GM12878 (cell line): ENCODE measurements around the gene PAX3. TPM values are rescaled to one million over a fixed set of nuclear protein-coding genes. Genes with fewer than 3 reads are reported as not detected.

Experiments
- ATAC-seq: fragments of 200-7000 bp; cut with Tn5 transposase; 3 replicates; pipeline ENCODE4 v1.9.1; 2020; ENCODE audit warnings: mild to moderate bottlenecking, moderate library complexity
- BruUV-seq: library from RNA; stranded (reverse); fragments of 400-500 nt; replicated peaks from 2 replicates; lab custom pipeline; 2021; lab: Mats Ljungman, UMichigan
- CTCF ChIA-PET: fragments of 300-600 bp; sonication (Branson Sonifier 250); formaldehyde crosslinking; extraction: SDS; loops from one replicate; lab custom pipeline; 2021; ENCODE audit warnings: inconsistent platforms; lab: Yijun Ruan, JAX
- POLR2A ChIA-PET: fragments of 350-600 bp; formaldehyde crosslinking; extraction: SDS; loops from one replicate; lab custom pipeline; 2021; ENCODE audit warnings: inconsistent platforms; lab: Charles Lee
- RAD21 ChIA-PET: fragments of 300-600 bp; sonication (Branson Sonifier 250); formaldehyde crosslinking; loops from one replicate; lab custom pipeline; 2023; ENCODE audit warnings: antibody characterized with exemption; ENCODE audit not compliant: unreplicated experiment; lab: Charles Lee
- SMC1A ChIA-PET: fragments of 300-600 bp; sonication (Branson Sonifier 250); formaldehyde crosslinking; loops from one replicate; lab custom pipeline; 2023; ENCODE audit not compliant: unreplicated experiment, uncharacterized antibody; lab: Charles Lee
- DNase-seq: peaks from one replicate; pipeline ENCODE4 v3.0.0-alpha.2; 2011; ENCODE audit warnings: low read depth, low spot score
- FAIRE-seq: peaks from 3 replicates; lab custom pipeline; 2011; peaks lifted over from hg19 to GRCh38; lab: Jason Lieb, UNC
- H2AFZ ChIP-seq: 2 replicates; pipeline ENCODE4 v1.6.0; 2011; ENCODE audit warnings: low read depth, low read length, control low read depth; ENCODE audit not compliant: control insufficient read depth
- H3K27ac ChIP-seq: 2 replicates; pipeline ENCODE4 v1.5.1; 2011; ENCODE audit warnings: control low read depth; ENCODE audit not compliant: control insufficient read depth, insufficient read depth
- H3K27me3 ChIP-seq, 2 experiments: replicated peaks in 1 of 2; 2 replicates each; pipeline versions ENCODE4 v1.6.0 to v1.6.1; 2011; ENCODE audit warnings: low read length in 1 of 2; ENCODE audit not compliant: control insufficient read depth in 2 of 2, insufficient read depth in 2 of 2
- H3K36me3 ChIP-seq, 2 experiments: 2 replicates each; pipeline ENCODE4 v1.5.1; 2011; ENCODE audit warnings: low read length in 1 of 2; ENCODE audit not compliant: control insufficient read depth in 2 of 2, insufficient read depth in 2 of 2
- H3K4me1 ChIP-seq: 2 replicates; pipeline ENCODE4 v1.6.1; 2011; ENCODE audit warnings: mild to moderate bottlenecking, low read length, moderate library complexity, mixed read lengths; ENCODE audit not compliant: control insufficient read depth, insufficient read depth
- H3K4me2 ChIP-seq: 2 replicates; pipeline ENCODE4 v1.6.0; 2011; ENCODE audit warnings: control low read depth; ENCODE audit not compliant: control insufficient read depth, insufficient read depth
- H3K4me3 ChIP-seq: fragments of 200-600 bp; sonication (generic); 2 replicates; pipeline ENCODE4 v1.5.1; 2016
- H3K79me2 ChIP-seq: 2 replicates; pipeline ENCODE4 v1.6.0; 2011; ENCODE audit warnings: low read length; ENCODE audit not compliant: control insufficient read depth, insufficient read depth
- H3K9ac ChIP-seq: 2 replicates; pipeline ENCODE4 v1.8.0; 2011; ENCODE audit warnings: low read length, control low read depth, mixed read lengths; ENCODE audit not compliant: control insufficient read depth, insufficient read depth
- H3K9me3 ChIP-seq: replicated peaks from 3 replicates; pipeline ENCODE4 v1.5.1; 2011; ENCODE audit warnings: mild to moderate bottlenecking, low read length; ENCODE audit not compliant: control insufficient read depth, insufficient read depth
- H4K20me1 ChIP-seq: 2 replicates; pipeline ENCODE4 v1.6.0; 2011; ENCODE audit not compliant: control insufficient read depth, insufficient read depth
- FOXK2 ChIP-seq: fragments of 450-650 bp; IDR thresholded peaks from 2 replicates; pipeline ENCODE4 v1.6.1; 2017; ENCODE audit warnings: mild to moderate bottlenecking, moderate library complexity
- HDAC6 ChIP-seq: fragments of 200-600 bp; sonication (generic); IDR thresholded peaks from one replicate; pipeline ENCODE4 v1.8.0; 2017; ENCODE audit warnings: antibody characterized with exemption; ENCODE audit not compliant: unreplicated experiment
- RAD21 ChIP-seq: IDR thresholded peaks from 2 replicates; pipeline ENCODE4 v1.6.1; 2011; ENCODE audit warnings: mild to moderate bottlenecking, low read depth, low read length, moderate library complexity; ENCODE audit not compliant: insufficient read depth
- SIX5 ChIP-seq: IDR thresholded peaks from 2 replicates; pipeline ENCODE4 v1.6.1; 2011; ENCODE audit warnings: mild to moderate bottlenecking, low read depth, low read length, moderate library complexity; ENCODE audit not compliant: severe bottlenecking
- SMARCA5 ChIP-seq: fragments of 450-650 bp; IDR thresholded peaks from 2 replicates; pipeline ENCODE4 v1.6.1; 2017; ENCODE audit warnings: mild to moderate bottlenecking
- SRF ChIP-seq, 2 experiments: IDR thresholded peaks; 2 replicates each; pipeline ENCODE4 v1.6.1; 2011; ENCODE audit warnings: low read depth in 2 of 2, low read length in 2 of 2, mild to moderate bottlenecking in 1 of 2, moderate library complexity in 1 of 2
- WRNIP1 ChIP-seq: IDR thresholded peaks from 2 replicates; pipeline ENCODE4 v1.6.1; 2011; ENCODE audit warnings: low read depth, low read length, improper control_type of control experiment, borderline replicate concordance
- WGBS: methylation state at CpG from one replicate; pipeline ENCODE4 v1.1.6; 2016; ENCODE audit warnings: low lambda C conversion rate; ENCODE audit not compliant: insufficient replicate concordance, insufficient coverage; ENCODE audit errors: missing lambda C conversion rate; 5-methylcytosine and 5-hydroxymethylcytosine counted together
- in situ Hi-C: fragments of 300-500 bp; cut with MboI; formaldehyde crosslinking; loops from 9 replicates; pipeline ENCODE4 v1.14.3; 2018; ENCODE audit warnings: mixed read lengths
- intact Hi-C: fragments of 100-400 bp; cut with micrococcal nuclease; formaldehyde crosslinking; loops from one replicate; pipeline ENCODE4 v1.14.2; 2022; ENCODE audit not compliant: unreplicated experiment
- polyA plus RNA-seq, 11 experiments: library from polyadenylated mRNA; depleted of rRNA in 4 of 11; unstranded in 6 of 11; stranded (reverse) in 5 of 11; fragments of >200 nt; fragmentation: Nextera tagmentation in 4 of 11; fragmentation: Illumina TruSeq in 1 of 11; extraction: Ambion mirVana in 4 of 11; extraction: Trizol in 1 of 11; gene quantifications; 1 replicate in 1 of 11; 2 replicates in 10 of 11; pipeline versions ENCODE4 v1.2.1 to v1.2.3, GENCODE V29; 2011 to 2016; ENCODE audit warnings: inconsistent platforms in 2 of 11, missing spikeins in 2 of 11, low read depth in 1 of 11
- total RNA-seq, 4 experiments: library from RNA; depleted of rRNA in 3 of 4; stranded (reverse); fragments of >200 nt in 3 of 4; fragmentation: Illumina TruSeq in 1 of 4; extraction: Trizol in 1 of 4; gene quantifications; 2 replicates each; pipeline versions ENCODE4 v1.2.1 to v1.2.3, GENCODE V29; 2013 to 2021
- TF ChIP-seq, protein P1 (sequence below): IDR thresholded peaks from 2 replicates; pipeline ENCODE4 v1.6.1; 2011; ENCODE audit warnings: mild to moderate bottlenecking, low read depth, low read length, moderate library complexity; ENCODE audit not compliant: insufficient replicate concordance
- TF ChIP-seq, protein P2 (sequence below): fragments of 150-350 bp; IDR thresholded peaks from 2 replicates; pipeline ENCODE4 v1.6.1; 2016; ENCODE audit warnings: low read depth, low read length
- TF ChIP-seq, protein P3 (sequence below): fragments of 450-650 bp; formaldehyde crosslinking; IDR thresholded peaks from 2 replicates; pipeline ENCODE4 v1.5.0; 2022; ENCODE audit warnings: mild to moderate bottlenecking, missing genetic modification characterization
- TF ChIP-seq, protein P4 (sequence below): fragments of 450-650 bp; IDR thresholded peaks from 2 replicates; pipeline ENCODE4 v1.6.1; 2017; ENCODE audit warnings: antibody characterized with exemption, mild to moderate bottlenecking, moderate library complexity

The PAX3 gene
- total and polyA plus RNA-seq, 10 of the 15 experiments (the other 5 are each of a cell fraction or from before 2014, with no cell fraction given), result not detected

DNA sequence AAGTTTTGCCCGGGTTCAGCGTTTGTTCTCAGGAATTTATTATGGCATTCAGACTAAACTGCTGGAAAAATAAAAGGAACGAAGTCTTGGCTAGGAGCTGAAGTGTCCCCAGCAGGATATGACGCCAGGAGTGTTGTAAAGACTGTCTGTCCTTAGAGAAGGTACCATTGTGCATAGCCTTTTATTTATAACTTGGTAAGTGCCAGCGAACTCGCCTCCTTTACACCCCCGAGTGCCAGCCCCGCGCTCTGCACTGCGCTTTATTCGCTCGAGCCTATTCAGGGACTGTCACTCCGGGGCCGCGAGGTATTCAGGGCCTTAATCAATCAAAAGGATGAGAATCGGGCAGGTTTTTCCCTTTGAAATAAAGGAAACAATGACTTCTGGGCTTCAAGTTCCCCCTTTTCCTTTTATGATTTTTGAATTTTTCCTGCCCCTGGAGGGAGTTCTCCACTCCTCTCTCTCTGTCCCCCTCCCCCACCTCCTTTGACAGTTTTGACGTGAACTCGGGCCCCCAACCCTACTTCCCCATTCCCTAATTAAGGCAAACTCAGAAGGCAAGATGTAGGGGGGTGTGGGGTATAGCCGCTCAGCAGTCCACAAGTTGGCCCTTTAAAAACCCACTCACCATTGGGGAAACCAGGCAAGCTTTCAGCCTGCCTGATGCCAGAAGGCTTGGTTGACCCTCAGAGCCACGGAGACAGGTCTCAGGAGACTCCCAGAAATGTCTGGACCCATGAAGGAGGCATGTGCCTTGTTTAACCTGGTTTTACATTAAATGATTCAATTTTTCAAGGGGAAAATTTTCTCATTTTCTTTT, 1.3 kb upstream of the PAX3 start:
- ChIA-PET POLR2A (no interaction called here), RAD21 (no interaction called here), CTCF (interaction anchor here (0.7 kb wide), 2 partner anchors 17 to 801 kb away, joined by 3 read pairs; no protein-coding TSS in a partner anchor), SMC1A (no interaction called here)
- Histone ChIP-seq H3K36me3 (no peaks in the 10 kb centered on the region), H3K9ac (no peak overlapping the region), H3K9me3 (no peaks in the 10 kb centered on the region; the same call in 2 of the 3 replicates), H2AFZ (no peak overlapping the region), H3K27me3 (peaks cover 38 to 73% of the 10 kb centered on the region in 2 experiments), H3K4me1 (no peaks in the 10 kb centered on the region), H3K4me3 (no peak overlapping the region), H3K4me2 (no peak overlapping the region), H4K20me1 (no peaks in the 10 kb centered on the region), H3K27ac (no peak overlapping the region), H3K79me2 (no peaks in the 10 kb centered on the region)
- ATAC-seq (no peak), DNase-seq (no peak), FAIRE-seq (no peak)
- WGBS, result 38% methylated on average over 20 of the region's 20 CpGs
- intact Hi-C loops, result no loop called here
- in situ Hi-C loops, result loop anchor here (25.0 kb wide), 1 partner anchor 612 kb away; no protein-coding TSS in a partner anchor
- no TSS peak for BruUV-seq
- TF ChIP-seq, protein P1, sequence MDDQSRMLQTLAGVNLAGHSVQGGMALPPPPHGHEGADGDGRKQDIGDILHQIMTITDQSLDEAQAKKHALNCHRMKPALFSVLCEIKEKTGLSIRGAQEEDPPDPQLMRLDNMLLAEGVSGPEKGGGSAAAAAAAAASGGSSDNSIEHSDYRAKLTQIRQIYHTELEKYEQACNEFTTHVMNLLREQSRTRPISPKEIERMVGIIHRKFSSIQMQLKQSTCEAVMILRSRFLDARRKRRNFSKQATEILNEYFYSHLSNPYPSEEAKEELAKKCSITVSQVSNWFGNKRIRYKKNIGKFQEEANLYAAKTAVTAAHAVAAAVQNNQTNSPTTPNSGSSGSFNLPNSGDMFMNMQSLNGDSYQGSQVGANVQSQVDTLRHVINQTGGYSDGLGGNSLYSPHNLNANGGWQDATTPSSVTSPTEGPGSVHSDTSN, result no peak
- TF ChIP-seq WRNIP1, result no peak
- no peak for TF ChIP-seq HDAC6
- TF ChIP-seq SRF (IDR thresholded peaks at IDR 0.05; ENCODE audit: low read depth in 2 of 2, low read length in 2 of 2), result no peak
- TF ChIP-seq, protein P2, sequence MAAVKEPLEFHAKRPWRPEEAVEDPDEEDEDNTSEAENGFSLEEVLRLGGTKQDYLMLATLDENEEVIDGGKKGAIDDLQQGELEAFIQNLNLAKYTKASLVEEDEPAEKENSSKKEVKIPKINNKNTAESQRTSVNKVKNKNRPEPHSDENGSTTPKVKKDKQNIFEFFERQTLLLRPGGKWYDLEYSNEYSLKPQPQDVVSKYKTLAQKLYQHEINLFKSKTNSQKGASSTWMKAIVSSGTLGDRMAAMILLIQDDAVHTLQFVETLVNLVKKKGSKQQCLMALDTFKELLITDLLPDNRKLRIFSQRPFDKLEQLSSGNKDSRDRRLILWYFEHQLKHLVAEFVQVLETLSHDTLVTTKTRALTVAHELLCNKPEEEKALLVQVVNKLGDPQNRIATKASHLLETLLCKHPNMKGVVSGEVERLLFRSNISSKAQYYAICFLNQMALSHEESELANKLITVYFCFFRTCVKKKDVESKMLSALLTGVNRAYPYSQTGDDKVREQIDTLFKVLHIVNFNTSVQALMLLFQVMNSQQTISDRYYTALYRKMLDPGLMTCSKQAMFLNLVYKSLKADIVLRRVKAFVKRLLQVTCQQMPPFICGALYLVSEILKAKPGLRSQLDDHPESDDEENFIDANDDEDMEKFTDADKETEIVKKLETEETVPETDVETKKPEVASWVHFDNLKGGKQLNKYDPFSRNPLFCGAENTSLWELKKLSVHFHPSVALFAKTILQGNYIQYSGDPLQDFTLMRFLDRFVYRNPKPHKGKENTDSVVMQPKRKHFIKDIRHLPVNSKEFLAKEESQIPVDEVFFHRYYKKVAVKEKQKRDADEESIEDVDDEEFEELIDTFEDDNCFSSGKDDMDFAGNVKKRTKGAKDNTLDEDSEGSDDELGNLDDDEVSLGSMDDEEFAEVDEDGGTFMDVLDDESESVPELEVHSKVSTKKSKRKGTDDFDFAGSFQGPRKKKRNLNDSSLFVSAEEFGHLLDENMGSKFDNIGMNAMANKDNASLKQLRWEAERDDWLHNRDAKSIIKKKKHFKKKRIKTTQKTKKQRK, result no peak
- no peak for TF ChIP-seq SMARCA5
- TF ChIP-seq FOXK2, result no peak
- no peak for TF ChIP-seq SIX5
- TF ChIP-seq, protein P3, sequence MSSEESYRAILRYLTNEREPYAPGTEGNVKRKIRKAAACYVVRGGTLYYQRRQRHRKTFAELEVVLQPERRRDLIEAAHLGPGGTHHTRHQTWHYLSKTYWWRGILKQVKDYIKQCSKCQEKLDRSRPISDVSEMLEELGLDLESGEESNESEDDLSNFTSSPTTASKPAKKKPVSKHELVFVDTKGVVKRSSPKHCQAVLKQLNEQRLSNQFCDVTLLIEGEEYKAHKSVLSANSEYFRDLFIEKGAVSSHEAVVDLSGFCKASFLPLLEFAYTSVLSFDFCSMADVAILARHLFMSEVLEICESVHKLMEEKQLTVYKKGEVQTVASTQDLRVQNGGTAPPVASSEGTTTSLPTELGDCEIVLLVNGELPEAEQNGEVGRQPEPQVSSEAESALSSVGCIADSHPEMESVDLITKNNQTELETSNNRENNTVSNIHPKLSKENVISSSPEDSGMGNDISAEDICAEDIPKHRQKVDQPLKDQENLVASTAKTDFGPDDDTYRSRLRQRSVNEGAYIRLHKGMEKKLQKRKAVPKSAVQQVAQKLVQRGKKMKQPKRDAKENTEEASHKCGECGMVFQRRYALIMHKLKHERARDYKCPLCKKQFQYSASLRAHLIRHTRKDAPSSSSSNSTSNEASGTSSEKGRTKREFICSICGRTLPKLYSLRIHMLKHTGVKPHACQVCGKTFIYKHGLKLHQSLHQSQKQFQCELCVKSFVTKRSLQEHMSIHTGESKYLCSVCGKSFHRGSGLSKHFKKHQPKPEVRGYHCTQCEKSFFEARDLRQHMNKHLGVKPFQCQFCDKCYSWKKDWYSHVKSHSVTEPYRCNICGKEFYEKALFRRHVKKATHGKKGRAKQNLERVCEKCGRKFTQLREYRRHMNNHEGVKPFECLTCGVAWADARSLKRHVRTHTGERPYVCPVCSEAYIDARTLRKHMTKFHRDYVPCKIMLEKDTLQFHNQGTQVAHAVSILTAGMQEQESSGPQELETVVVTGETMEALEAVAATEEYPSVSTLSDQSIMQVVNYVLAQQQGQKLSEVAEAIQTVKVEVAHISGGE (CRISPR knock-in tag), result no peak
- TF ChIP-seq, protein P4, sequence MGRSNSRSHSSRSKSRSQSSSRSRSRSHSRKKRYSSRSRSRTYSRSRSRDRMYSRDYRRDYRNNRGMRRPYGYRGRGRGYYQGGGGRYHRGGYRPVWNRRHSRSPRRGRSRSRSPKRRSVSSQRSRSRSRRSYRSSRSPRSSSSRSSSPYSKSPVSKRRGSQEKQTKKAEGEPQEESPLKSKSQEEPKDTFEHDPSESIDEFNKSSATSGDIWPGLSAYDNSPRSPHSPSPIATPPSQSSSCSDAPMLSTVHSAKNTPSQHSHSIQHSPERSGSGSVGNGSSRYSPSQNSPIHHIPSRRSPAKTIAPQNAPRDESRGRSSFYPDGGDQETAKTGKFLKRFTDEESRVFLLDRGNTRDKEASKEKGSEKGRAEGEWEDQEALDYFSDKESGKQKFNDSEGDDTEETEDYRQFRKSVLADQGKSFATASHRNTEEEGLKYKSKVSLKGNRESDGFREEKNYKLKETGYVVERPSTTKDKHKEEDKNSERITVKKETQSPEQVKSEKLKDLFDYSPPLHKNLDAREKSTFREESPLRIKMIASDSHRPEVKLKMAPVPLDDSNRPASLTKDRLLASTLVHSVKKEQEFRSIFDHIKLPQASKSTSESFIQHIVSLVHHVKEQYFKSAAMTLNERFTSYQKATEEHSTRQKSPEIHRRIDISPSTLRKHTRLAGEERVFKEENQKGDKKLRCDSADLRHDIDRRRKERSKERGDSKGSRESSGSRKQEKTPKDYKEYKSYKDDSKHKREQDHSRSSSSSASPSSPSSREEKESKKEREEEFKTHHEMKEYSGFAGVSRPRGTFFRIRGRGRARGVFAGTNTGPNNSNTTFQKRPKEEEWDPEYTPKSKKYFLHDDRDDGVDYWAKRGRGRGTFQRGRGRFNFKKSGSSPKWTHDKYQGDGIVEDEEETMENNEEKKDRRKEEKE, result no peak
- TF ChIP-seq RAD21, result no peak
